HK-2 (cell line): ENCODE data around the gene RXFP1.

ENCODE experiments used
- DNase-seq: peaks from one replicate; pipeline ENCODE4 v3.0.0-alpha.2; 2018; ENCODE audit not compliant: unreplicated experiment

RXFP1 gene

DNA sequence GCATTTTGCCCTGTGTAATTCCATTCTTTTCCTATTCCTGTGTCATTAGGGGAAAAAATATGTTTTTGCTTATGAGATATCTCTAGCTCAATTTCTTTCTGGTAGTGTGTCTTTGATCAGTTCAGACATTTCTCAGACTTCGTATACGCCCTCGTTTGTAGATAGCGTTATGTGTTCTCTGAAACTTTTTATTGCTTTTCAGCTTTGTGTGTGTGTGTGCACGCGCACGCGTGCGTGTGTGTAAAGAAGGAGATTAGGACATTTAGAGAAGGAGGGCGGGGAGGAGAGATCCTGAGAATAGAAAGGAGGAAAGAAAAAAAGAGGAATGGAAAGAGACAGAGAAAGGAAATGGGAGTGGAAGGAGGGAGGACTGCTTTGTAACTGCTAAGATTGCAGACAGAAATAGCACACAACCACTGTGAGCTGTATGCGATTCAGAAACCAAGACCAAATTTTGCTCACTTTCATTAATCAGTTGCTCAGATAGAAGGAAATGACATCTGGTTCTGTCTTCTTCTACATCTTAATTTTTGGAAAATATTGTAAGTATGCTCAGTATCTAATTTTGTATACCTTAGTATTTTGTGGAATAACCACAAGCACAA, at the start of gene RXFP1:
RXFP1 (plus strand) TSS at position 399 of the 605 bp plus-strand sequence; CDS start at position 494, 95 bp downstream.
- no peak for DNase-seq

DNA sequence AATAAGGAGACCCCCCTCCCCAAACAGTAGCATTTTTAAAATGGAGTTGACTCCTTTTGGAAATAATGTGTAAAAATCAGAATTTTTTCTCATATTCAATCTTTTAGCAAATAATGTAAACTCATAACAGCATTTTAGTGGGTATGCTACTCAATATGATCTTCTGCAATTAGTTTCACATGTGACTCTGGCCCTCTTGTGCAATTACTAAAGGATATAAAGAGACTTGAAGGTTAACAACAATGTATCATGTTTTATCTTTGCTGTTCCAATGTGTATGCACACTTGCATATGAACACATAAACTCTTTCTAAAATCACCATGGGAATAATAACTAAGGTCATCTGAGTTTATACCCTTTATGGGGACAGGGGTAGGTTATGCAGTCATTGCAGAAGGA, 39.9 kb upstream of the RXFP1 start:
- DNase-seq: no peak

DNA sequence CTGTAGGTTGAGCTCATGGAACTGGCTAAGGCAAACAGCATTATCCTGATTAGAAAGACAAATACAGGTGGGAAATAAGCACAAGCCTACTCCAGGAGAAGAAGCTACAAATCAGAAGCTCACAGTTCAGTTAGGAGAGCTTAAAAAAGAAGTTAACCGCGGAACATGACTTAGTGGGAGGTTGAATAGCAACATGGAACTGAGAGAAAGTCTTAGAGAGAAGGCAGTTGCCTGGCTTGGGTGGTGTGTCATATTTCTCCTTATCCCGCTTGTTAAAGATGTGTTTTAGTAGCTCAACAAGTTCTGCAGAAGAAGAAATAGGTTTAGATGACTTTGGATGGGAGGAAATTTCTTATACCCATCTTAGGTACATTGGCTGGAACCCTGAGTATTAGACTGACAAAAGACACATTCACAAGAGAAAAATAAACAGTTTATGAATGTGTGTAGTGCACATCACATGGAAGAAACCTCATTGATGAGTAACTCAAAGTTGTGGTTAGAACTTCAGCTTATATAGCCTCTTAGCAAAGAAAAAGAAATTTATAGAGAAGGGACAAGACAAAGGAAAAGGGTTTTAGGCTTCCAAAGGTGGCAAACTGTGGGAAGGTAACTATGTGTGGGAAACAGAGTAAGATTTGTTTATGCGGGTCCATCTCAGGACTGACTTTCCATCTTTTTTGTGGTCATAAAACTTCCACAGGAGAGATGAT, 37.4 kb upstream of the RXFP1 start:
- DNase-seq: no peak

DNA sequence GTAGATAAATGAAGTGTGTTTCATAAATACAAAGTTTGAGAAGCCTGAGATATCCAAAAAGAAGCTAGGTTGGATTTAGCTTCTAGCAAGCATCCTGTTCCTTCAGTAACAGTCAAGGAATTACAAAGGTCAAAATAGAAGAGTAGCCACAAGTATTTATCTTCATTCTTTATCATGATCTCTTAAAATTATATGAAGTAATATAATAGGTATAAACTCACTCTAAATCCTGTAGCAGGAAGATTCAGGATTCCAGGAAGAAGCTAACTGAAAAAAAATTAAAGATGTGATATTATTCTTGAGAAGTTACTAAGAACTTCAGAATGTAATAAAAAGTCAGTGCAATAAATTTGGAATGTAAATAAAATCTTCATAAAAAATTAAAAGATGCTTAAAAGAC, 31.1 kb upstream of the RXFP1 start:
- no peak for DNase-seq

DNA sequence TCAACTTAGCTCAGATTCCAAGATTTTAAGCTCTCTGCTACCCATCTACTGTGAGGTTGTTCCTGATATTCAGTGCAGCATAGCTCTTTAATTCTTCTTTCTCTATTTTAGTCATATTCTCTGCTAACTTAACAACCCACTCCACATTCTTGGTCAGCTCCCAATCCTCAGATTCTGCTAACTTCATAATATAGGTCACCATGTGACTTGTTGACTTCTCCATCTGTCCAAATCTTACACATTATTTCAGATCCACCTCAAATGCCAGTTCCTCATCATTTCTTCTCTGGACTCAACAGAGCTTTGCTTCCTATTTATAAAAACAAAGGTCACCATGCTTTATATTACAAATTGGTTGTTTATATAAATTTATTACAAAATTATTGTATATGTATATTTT, 29.3 kb upstream of the RXFP1 start:
- no peak for DNase-seq

DNA sequence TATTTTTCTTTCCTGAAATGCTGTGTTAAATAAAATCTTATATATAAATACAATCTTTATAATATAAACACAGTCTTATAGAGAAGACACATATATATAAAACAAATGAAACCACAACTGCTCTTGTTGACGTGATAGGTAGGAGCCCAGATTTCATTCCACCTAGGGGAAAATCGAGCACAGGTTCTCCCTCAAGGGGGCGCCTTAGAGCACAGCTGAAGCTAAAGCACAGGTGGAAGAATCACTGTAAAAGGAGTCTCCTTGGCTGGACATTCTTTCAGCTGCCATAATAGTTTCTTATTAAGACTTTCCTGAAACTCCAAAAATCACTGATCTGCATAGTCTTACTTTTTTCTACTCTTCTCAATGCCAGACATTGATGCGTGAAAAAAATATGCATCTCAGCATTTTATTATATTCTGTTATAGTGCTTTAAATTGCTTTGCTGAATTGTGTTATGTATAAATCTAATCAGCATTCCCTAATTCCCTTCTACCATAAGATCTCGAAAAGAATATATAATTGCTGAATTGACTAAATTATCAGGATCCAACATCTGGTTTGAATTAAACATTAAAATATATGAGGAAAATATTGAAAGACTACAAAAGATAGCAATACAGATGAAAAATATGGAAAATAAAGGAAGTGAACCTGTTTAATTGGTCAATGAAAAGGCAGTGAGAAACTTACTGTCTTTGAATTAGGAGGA, 25.5 kb upstream of the RXFP1 start:
- peak; percentile 20 for DNase-seq

DNA sequence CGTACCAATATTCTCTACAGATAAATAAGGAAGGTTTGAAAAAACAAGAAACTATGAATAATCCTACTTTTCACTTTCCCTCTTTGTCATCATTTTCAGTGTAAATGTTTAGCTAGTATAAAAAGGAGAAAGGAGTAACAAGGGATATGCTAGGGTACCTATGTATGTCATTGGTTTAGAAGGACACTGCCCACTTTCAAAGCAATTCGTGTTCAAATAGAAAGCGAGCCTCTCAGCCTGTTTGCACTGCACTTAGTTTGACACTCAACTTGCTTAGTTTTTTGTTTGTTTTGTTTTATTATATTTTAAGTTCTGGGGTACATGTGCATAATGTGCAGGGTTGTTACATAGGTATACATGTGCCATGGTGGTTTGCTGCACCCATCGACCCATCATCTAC, 21.6 kb upstream of the RXFP1 start:
- DNase-seq: no peak

DNA sequence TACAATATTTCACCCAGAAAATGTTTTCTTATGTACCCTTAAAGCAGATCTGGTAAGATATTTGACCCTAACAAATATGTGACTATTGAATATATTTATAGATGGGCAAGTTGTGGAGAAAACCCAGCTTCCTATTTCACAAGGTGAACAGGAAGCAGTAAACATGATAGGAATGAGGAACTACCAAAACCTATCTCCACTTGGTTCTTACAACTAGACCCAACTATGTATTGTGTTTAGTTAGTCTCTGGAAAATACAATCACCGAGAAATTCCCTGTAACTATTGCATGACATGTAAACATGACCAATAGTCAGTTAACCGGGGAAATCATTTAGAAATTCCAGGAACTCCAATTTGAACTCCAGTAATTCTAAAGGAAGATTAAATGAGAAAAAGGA, 8.4 kb upstream of the RXFP1 start:
- no peak for DNase-seq

DNA sequence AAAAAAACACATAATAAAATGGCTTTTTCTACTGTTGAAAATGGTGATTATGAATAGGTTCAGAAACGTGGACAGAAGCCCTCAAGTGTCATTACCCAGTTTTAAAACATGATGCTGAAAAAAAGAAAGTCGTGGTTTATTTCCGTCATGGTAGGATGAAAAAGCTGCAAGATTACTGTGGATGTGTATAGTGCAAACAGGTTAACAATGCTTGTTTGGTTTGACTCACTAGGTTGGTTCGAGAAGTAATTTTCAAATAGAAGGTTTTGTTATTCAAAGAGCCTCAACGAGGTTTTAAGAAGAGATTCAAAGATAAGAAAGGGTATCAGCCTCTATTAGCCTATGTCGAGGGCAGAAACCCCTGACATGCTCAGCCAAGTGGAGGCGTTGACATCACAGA, 2.5 kb upstream of the RXFP1 start:
- DNase-seq: no peak

DNA sequence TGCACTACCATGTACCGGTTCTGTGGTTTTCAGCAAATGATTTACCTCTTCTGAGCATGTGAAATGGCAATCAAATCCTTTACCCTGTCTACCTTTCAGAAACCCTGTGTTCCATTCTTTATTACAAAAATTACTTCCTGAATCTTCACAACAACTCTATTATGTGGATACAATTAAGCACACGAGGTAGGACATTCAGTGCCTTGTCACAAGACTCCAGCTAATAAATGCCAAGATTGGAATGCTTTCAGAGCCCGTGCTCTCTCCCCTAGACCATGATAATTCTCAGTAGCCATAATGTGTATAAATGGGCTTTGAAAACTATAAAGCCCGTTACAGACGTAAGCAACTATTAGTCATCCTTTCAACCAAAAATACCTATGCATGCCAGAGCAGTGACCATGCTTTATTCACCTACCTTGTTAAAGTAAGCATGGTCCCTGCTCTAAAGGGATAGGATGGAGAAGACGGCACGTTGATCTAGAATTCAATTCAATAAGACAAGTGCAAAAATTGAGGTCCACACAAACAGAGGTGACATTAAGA, 2.4 kb downstream of the RXFP1 start:
- no peak for DNase-seq

DNA sequence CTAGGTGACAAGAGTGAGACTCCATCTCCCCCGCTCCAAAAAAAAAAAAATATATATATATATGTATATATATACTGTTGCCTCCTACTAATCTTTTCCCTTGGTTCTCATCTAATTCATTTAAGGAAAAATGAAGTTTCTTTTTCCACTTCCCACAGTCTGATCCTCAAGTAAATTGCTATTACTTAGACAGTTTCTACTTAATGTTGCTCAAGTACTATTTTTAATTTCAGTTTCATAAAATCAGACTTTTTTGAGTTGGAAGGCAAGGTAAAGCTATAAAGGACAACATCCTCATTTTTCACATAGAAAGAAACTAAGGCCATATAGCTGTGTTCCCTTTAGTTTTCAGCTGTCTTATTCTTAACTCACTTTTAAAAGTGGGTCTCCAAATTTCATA, 5.8 kb downstream of the RXFP1 start:
- DNase-seq: no peak

DNA sequence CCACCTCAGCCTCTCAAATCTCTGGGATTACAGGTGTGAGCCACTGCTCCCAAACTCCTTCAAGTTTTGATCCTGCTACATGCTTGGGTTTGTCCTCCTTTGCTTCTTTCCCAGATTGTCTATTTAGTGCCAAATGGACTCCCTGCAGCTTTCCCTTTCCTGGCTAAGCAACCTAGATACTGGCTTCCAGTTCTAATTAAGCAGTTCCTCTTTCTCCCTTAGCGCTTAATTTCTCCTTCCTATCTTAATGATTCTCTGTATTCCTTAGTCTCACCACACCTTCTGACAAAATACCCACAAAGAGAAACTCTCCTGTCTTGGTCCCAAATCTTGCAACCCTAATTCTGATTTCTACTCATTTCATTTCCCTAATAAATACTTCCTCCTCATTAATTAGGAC, 7.8 kb downstream of the RXFP1 start:
- DNase-seq: no peak

DNA sequence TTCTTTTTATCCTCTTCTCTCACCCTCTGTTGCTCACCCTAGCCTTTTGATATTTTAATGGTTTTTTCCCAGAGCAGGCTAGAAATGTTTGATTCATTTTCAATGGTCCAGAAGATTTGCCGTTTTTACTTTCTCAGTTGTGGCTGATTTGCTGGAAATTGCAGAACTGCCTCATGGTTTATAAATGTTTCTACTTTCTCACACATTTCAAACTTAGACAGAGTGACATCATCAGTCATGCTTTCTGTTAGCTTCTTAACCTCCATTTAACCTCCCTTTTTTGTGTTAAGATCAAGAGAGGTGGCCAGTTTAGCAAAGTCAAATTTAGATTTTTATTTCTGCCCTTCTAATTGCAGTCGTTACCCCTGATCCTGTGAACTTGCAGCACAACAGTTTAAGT, 8.7 kb downstream of the RXFP1 start:
- DNase-seq: no peak

DNA sequence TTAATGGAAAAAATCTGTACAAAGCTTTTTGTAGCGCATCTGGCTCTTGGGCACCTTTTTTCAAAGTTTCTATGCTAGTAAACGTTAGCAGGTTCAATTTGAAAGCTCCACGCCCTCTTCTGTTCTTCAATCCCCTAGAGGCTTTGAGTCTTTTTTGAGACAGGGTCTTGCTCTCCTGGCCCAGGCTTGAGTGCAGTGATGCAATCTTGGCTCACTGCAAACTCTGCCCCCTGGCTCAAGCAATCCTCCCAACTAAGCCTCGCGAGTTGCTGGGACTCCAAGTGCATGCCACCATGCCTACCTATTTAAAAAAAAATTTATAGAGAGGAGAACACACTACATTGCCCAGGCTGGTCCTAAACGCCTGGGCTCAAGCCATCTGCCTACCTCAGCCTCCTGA, 9.2 kb downstream of the RXFP1 start:
- no peak for DNase-seq

DNA sequence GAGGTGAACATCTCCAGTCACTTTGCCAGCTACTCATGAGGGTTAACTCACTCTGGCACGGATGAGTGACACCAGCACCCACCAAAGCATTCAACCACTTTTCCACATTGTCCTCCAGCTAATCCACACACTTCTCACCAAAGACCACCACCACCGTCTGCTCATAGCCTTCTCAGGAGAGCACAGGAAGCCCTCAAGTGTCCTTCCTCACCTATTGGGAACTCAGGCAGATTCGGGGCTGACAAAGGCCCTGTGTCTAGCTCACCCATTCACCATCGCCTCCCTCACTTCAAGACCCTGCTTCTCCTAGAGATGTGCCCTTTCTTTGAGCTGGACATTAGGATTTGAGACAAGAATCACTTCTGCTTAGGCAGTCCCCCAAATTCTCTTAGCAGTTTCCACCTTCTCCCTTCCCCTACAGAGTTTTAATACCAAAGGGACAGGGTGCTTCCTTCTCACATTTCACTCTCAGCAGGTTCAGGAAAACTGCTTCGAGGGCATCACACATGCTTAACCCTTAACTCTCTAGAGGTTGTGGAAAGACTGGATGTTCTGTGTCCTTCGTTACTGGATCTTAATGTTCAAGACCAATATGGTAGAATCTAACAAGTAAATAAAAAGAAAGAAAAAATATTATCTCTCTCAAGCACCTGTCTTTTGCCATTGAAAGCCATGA, 11.0 kb downstream of the RXFP1 start:
- no peak for DNase-seq

DNA sequence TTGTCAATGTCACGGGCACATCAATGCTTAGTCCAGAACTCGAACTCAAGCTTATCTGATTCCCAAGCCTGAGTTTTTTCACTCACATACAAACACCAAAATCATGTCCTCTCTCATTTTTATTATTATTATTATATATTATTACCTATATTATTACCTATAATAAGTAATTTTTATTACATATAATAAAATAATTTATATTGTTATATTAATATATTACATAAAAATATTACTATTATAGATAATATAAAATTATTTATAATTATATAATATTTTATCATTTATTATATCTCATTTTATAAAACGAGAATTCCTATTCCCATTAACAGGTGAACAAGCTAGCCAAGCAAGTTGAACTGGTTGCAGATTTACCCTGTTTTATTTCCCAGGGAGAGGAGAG, 13.0 kb downstream of the RXFP1 start:
- no peak for DNase-seq

DNA sequence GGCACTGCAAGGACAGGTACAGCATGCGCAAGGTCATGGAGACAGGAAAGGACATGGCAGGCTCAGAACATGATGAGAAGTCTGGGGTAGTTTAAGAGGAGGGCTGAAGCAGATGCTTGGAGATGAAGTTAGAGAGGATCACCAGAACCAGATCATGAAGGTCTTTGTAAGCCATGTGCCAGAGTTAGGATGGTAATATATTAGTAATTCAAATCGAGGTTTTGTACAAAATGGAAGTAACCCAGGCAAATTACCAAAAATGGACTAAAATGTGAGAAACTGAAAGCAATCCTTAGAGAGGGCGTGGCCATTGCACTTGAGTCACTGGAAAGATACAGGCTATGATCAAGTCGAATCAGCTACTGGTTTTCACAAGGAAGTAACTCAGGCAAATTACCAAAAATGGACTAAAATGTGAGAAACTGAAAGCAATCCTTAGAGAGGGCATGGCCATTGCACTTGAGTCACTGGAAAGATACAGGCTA, 13.5 kb downstream of the RXFP1 start:
- DNase-seq: peak; percentile 14

DNA sequence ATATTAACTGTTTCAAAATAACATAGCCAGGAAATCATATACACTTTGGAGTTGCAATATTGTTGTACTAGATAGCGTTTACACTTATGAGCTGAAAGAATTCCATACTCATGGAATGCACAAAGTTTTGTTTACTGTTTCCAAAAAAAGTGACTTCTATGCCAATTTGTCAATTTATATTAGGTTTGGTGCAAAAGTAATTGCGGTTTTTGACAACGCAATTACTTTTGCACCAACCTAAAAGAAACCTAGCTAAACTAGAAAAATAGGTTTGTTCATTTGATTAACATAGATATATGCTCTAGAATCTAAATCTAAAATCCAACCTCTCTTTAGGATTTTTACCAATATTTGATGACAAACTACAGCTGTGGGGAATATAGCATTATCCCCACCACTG, 15.2 kb downstream of the RXFP1 start:
- no peak for DNase-seq

DNA sequence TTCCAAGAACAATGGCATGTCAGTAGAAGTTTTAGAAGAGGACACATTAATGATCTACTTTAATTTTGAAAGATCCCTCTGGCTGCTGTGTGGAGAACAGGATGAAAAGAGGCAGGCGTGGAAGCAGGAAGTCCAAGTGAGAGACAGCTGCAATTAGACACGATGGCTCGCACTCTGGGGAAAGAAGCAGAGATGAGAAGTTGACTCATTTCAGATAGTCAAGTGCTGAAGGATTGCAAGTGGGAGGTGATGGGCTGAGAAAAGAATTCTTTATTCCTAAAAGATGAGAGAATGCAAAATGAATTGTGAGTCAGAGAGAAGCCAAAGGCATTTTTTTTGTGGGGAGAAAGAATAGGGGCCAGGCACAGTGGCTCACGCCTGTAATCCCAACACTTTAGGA, 16.5 kb downstream of the RXFP1 start:
- no peak for DNase-seq

DNA sequence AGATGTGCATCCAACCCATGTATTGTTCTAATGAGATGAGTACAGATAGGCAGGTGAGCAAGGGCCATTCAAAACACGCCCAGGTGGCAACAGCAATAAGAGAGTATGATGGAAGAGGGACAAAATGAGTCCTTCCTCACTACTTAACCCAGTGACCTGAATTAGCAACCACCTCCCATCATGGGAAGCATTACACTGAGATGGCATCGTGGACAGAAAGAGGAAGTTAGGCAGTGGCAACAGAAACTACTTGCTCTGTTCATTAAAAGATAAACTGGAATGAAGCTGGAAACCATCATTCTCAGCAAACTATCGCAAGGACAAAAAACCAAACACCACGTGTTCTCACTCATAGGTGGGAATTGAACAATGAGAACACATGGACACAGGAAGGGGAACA, 17.2 kb downstream of the RXFP1 start:
- DNase-seq: no peak

DNA sequence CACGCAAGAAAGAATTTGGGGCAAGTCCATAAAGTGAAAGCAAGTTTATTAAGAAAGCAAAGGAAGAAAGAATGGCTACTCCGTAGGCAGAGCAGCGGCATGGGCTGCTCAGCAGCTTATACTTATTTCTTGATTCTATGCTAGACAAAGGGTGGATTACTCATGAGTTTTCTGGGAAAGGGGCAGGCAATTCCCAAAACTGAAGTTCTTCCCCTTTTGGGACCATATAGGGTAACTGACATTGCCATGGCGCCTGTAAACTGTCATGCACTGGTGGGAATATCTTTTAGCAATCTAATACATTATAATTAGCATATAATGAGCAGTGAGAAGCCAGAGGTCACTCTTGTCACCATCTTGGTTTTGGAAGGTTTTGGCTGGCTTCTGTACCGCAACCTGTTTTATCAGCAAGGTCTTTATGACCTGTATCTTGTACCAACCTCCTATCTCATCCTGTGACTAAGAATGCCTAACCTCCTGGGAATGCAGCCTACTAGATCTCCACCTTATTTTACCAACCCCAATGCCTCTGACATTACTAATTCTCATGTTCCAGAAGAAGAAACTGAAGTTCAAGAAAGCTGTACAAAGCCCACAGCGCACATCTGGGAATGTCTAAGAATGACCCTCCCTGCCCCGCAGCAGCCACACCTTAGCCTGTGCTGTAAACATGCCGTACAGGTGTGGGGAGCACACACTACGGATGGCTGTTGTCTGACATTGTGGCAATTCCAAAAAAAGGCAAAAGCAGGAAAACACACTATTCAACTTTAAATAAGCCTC, 18.6 kb downstream of the RXFP1 start:
- DNase-seq: no peak
